Thoracic aorta (tissue), 2 donors: ENCODE results near the gene CASP5. TPM values are rescaled to one million over a fixed set of nuclear protein-coding genes. Genes with fewer than 3 reads are reported as not detected.

Source experiments
- ATAC-seq: fragments of 150-250 bp; one replicate; pipeline ENCODE4 v1.8.0; 2017; ENCODE audit warnings: low read depth; ENCODE audit not compliant: insufficient number of reproducible peaks, low FRiP score
- DNase-seq: peaks from one replicate; pipeline ENCODE4 v3.0.0-alpha.2; 2020; ENCODE audit warnings: low spot score
- H3K27ac ChIP-seq, 2 donors: fragments of 200-600 bp; sonication (generic); 1 replicate in 1 of 2; 2 replicates in 1 of 2; pipeline ENCODE4 v1.5.1; 2016; ENCODE audit warnings: mild to moderate bottlenecking in 2 of 2, moderate library complexity in 2 of 2
- H3K27me3 ChIP-seq: fragments of 200-600 bp; sonication (generic); replicated peaks from 2 replicates; pipeline ENCODE4 v1.6.0; 2016; ENCODE audit warnings: mild to moderate bottlenecking; ENCODE audit not compliant: insufficient read depth
- H3K36me3 ChIP-seq: fragments of 200-600 bp; sonication (generic); one replicate; pipeline ENCODE4 v1.5.1; 2016
- H3K4me1 ChIP-seq, 2 donors: fragments of 200-600 bp; sonication (generic); 1 replicate in 1 of 2; 2 replicates in 1 of 2; pipeline versions ENCODE4 v1.5.1 to v1.6.0; 2016; ENCODE audit warnings: low read depth in 2 of 2, mild to moderate bottlenecking in 1 of 2; ENCODE audit not compliant: control insufficient read depth in 1 of 2
- H3K4me3 ChIP-seq: fragments of 200-600 bp; sonication (generic); 2 replicates; pipeline ENCODE4 v1.5.1; 2016; ENCODE audit warnings: mild to moderate bottlenecking
- H3K9me3 ChIP-seq: fragments of 200-600 bp; sonication (generic); 2 replicates; pipeline ENCODE4 v1.5.1; 2016
- total RNA-seq, 2 donors: library from RNA; depleted of rRNA; stranded (reverse); fragments of >200 nt; gene quantifications; one replicate each; pipeline versions ENCODE4 v1.1.0 to v1.2.3, GENCODE V29; 2016
- TF ChIP-seq, protein P1 (sequence below): fragments of 200-600 bp; sonication (generic); IDR thresholded peaks from one replicate; pipeline ENCODE4 v1.5.1; 2019; ENCODE audit warnings: antibody characterized with exemption

CASP5 gene
- total RNA-seq, 2 donors from 2014 or later = 4.0 TPM; not detected in 1

DNA sequence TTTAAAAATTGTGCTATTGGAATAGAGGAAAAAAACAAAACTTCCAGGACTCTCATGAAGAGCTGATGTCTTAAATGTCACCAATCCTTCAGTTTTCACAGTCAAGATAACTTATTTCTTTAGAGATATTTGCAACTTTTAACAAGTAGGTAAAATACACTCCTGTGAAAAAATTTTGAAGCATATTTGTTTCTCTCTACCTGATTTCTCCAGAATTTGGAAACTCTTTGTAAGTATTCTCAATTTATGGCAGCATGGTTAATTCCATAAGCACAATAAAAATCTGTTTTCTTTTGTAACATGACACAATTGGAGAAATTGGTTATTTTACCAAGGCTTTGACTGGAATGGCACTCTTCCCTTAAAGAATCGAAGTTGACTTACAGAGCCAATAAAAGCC is 58.7 kb downstream of the CASP5 start:
- Histone ChIP-seq H3K36me3 (peaks cover 6% of the 10 kb centered on the region), H3K9me3 (no peaks in the 10 kb centered on the region), H3K27me3 (no peaks in the 10 kb centered on the region), H3K4me3 (no peak overlapping the region), H3K4me1 (peaks cover 21 to 25% of the 10 kb centered on the region in 2 donors), H3K27ac (no peak overlapping the region)
- ATAC-seq (no peak), DNase-seq (no peak)
- TF ChIP-seq, protein P1, sequence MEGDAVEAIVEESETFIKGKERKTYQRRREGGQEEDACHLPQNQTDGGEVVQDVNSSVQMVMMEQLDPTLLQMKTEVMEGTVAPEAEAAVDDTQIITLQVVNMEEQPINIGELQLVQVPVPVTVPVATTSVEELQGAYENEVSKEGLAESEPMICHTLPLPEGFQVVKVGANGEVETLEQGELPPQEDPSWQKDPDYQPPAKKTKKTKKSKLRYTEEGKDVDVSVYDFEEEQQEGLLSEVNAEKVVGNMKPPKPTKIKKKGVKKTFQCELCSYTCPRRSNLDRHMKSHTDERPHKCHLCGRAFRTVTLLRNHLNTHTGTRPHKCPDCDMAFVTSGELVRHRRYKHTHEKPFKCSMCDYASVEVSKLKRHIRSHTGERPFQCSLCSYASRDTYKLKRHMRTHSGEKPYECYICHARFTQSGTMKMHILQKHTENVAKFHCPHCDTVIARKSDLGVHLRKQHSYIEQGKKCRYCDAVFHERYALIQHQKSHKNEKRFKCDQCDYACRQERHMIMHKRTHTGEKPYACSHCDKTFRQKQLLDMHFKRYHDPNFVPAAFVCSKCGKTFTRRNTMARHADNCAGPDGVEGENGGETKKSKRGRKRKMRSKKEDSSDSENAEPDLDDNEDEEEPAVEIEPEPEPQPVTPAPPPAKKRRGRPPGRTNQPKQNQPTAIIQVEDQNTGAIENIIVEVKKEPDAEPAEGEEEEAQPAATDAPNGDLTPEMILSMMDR = no peak

DNA sequence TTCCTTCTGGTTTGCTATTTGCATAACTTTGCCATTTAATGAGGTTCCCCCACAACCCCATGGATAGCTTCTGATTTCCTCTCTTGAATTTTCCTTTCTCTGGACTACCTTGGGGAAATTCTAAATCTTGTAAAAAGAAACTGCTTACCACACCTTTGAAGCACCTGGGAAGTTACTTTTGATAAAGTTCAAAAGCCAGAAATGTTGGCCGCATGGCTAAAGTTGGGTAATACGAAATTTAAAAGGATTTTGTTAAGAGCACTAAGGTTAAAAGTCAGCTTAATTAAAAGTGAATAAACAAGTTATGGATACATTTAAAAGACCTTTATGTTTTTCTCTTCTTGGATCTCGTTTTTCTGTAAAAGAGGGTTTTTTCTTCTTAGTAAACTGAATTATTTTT is 60.1 kb downstream of the CASP5 start:
- no peak overlapping the region for H3K27ac ChIP-seq
- peaks cover 23 to 25% of the 10 kb centered on the region in 2 donors for H3K4me1 ChIP-seq
- no peaks in the 10 kb centered on the region for H3K9me3 ChIP-seq
- TF ChIP-seq, protein P1 = no peak
- no peak for ATAC-seq
- H3K4me3 ChIP-seq = no peak overlapping the region
- peaks cover 6% of the 10 kb centered on the region for H3K36me3 ChIP-seq
- H3K27me3 ChIP-seq = no peaks in the 10 kb centered on the region
- DNase-seq = no peak

- no peak overlapping the region for H3K4me3 ChIP-seq
- no peaks in the 10 kb centered on the region for H3K27me3 ChIP-seq
- H3K36me3 ChIP-seq = peaks cover 20% of the 10 kb centered on the region
- no peak for DNase-seq
- H3K27ac ChIP-seq = no peak overlapping the region
- no peak for ATAC-seq
- H3K9me3 ChIP-seq = no peaks in the 10 kb centered on the region
- H3K4me1 ChIP-seq = peaks cover 6 to 22% of the 10 kb centered on the region in 2 donors
- TF ChIP-seq, protein P1 = no peak
Observed at GRCh38 chr11:104957280-104957679, 65.7 kb downstream of the CASP5 start.

DNA sequence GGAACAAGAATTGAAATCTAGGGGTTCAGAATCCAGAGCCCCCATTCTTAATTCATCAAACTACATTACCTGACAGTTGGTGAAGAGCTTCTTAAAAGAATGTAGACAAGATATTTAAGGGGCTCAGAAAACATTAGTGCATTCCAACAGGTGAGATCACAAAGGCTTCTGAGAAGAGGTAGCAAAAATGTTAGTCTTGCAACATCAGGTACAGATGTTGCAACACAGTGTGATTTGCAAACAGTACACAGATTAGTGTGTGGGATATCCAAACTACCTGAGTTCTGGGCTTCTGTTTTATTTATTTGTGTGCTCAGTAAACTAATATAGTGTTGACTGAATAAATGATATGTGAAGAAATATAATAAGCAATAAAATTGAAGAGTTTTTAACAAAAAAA is 66.4 kb downstream of the CASP5 start:
- no peaks in the 10 kb centered on the region for H3K27me3 ChIP-seq
- no peak for ATAC-seq
- TF ChIP-seq, protein P1 = no peak

DNA sequence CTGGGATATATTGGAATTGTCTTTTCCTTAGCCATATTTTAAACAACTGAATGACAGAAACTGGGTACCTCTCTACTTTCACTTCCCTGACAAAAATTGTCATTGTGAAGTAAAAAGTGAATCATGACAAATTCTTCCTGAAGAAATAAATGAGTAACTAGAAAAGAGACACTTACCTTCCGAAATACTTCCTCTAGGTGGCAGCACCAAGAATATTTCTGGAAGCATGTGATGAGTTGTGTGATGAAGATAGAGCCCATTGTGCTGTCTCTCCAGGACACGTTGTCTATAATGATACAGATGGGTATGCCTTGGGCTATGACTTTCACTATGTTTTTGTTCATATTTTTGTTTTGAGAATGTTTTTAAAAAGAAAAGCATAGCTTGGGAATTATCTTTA is 76.1 kb downstream of the CASP5 start:
- no peak for ATAC-seq
- TF ChIP-seq, protein P1 = peak; percentile 33
- H3K4me3 ChIP-seq = no peak overlapping the region

More for the DNA sequence above, 66.4 kb downstream of the CASP5 start:
- Histone ChIP-seq H3K36me3 (peaks cover 27% of the 10 kb centered on the region), H3K27ac (no peak overlapping the region), H3K4me1 (peaks cover 6 to 22% of the 10 kb centered on the region in 2 donors), H3K9me3 (no peaks in the 10 kb centered on the region), H3K4me3 (no peak overlapping the region)
- DNase-seq = no peak

More for the DNA sequence above, 76.1 kb downstream of the CASP5 start:
- Histone ChIP-seq H3K36me3 (peaks cover 25% of the 10 kb centered on the region), H3K27me3 (no peaks in the 10 kb centered on the region), H3K27ac (no peak overlapping the region), H3K4me1 (no peaks in the 10 kb centered on the region), H3K9me3 (no peaks in the 10 kb centered on the region)
- DNase-seq = no peak

Other genes with a start within 250 kb of the CASP5 start
- 1 to 10 TPM; 4.7 to 7.8 TPM for gene CASP12, start 124.7 kb downstream of the CASP5 start, total RNA-seq
- 100 to 1,000 TPM in 1 of 2 donors, 10 to 100 TPM in 1; 72.7 to 199 TPM for gene CASP4, start 54.6 kb downstream of the CASP5 start, total RNA-seq
- 10 to 100 TPM in 1 of 2 donors, 1 to 10 TPM in 1; 9.1 to 10.1 TPM for gene CASP1, start 12.0 kb upstream of the CASP5 start, total RNA-seq
- 10 to 100 TPM in 1 of 2 donors, under 1 TPM in 1; 0.81 to 13.5 TPM for gene CARD16, start 22.2 kb upstream of the CASP5 start, total RNA-seq
- gene CARD18, start 116.6 kb upstream of the CASP5 start, total RNA-seq = not detected